ENCODE measurements around the gene SLC12A6. TPM values are rescaled to one million over a fixed set of nuclear protein-coding genes. Genes with fewer than 3 reads are reported as not detected.

Gene SLC12A6
- total and polyA plus RNA-seq, 2 of the 13 experiments (the other 11 are each of a cell fraction or from before 2014, with no cell fraction given) = 15.2 to 30.1 TPM

DNA sequence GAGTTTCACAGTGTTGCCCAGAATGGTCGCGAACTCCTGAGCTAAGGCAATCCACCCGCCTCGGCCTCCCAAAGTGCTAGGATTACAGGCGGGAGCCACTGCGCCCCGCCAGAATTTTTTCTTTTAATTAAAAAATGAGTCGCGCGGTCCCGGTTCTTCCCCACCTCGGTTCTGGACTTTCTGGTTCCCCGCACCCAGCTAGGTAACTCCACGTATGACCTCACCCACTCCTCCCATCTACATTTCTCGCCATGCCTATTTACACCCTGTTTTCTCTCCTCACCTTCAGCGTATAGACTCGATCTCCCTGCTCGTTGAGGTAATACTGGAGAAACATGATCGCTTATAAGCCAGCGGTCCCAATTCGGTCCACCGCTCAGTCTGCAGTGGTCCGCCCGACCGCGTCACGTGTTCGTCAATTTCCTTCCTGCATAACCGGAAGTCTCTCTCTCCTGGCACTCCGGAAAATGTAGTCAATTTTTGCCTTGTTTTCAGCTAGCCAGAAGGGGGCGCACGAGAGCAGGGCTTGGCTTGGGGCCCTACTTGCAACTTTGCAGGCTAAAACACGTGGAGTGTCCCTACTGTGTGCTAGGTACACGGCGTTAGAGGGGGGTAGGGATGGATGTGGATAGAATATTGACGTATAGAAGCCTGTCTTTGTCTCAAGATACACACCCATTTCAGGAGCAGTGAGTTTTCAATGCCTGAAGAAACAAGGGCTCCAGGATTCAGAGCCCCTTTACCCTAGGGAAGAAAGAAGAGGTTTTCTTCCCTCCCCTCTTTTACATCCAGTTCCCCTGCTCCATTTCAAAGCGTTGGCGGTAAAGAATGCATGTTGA, 5.4 kb upstream of the SLC12A6 start, which contains the start of the genes NOP10 and NUTM1 (continued):
- TF ChIP-seq, protein P1, sequence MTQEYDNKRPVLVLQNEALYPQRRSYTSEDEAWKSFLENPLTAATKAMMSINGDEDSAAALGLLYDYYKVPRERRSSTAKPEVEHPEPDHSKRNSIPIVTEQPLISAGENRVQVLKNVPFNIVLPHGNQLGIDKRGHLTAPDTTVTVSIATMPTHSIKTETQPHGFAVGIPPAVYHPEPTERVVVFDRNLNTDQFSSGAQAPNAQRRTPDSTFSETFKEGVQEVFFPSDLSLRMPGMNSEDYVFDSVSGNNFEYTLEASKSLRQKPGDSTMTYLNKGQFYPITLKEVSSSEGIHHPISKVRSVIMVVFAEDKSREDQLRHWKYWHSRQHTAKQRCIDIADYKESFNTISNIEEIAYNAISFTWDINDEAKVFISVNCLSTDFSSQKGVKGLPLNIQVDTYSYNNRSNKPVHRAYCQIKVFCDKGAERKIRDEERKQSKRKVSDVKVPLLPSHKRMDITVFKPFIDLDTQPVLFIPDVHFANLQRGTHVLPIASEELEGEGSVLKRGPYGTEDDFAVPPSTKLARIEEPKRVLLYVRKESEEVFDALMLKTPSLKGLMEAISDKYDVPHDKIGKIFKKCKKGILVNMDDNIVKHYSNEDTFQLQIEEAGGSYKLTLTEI (CRISPR knock-in tag; conservative IDR thresholded peaks at IDR 0.05) = no peak
- peak; percentile 81; the same call in 1 of the 2 replicates for TF ChIP-seq REPIN1 (CRISPR knock-in tag; IDR thresholded peaks at IDR 0.05; ENCODE audit: borderline replicate concordance, low read depth)
- TF ChIP-seq ZNF549 (CRISPR knock-in tag; IDR thresholded peaks at IDR 0.05) = no peak
- TF ChIP-seq ZNF761 (CRISPR knock-in tag; conservative IDR thresholded peaks at IDR 0.05) = peak; percentile 59; the same call in 1 of the 2 replicates
- TF ChIP-seq ATM (IDR thresholded peaks at IDR 0.05; ENCODE audit: borderline replicate concordance) = no peak
- no peak for TF ChIP-seq ZNF329 (CRISPR knock-in tag; IDR thresholded peaks at IDR 0.05; ENCODE audit: low read depth)
- TF ChIP-seq, protein P2, sequence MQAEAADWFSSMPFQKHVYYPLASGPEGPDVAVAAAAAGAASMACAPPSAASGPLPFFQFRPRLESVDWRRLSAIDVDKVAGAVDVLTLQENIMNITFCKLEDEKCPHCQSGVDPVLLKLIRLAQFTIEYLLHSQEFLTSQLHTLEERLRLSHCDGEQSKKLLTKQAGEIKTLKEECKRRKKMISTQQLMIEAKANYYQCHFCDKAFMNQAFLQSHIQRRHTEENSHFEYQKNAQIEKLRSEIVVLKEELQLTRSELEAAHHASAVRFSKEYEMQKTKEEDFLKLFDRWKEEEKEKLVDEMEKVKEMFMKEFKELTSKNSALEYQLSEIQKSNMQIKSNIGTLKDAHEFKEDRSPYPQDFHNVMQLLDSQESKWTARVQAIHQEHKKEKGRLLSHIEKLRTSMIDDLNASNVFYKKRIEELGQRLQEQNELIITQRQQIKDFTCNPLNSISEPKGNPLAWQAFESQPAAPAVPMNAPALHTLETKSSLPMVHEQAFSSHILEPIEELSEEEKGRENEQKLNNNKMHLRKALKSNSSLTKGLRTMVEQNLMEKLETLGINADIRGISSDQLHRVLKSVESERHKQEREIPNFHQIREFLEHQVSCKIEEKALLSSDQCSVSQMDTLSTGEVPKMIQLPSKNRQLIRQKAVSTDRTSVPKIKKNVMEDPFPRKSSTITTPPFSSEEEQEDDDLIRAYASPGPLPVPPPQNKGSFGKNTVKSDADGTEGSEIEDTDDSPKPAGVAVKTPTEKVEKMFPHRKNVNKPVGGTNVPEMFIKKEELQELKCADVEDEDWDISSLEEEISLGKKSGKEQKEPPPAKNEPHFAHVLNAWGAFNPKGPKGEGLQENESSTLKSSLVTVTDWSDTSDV (CRISPR knock-in tag; IDR thresholded peaks at IDR 0.05) = no peak
- TF ChIP-seq, protein P3, sequence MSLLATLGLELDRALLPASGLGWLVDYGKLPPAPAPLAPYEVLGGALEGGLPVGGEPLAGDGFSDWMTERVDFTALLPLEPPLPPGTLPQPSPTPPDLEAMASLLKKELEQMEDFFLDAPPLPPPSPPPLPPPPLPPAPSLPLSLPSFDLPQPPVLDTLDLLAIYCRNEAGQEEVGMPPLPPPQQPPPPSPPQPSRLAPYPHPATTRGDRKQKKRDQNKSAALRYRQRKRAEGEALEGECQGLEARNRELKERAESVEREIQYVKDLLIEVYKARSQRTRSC (CRISPR knock-in tag; IDR thresholded peaks at IDR 0.05; ENCODE audit: low read depth) = 0 out of 2 replicates have a peak, but pooled peaks have one; percentile 73
- TF ChIP-seq, protein P4, sequence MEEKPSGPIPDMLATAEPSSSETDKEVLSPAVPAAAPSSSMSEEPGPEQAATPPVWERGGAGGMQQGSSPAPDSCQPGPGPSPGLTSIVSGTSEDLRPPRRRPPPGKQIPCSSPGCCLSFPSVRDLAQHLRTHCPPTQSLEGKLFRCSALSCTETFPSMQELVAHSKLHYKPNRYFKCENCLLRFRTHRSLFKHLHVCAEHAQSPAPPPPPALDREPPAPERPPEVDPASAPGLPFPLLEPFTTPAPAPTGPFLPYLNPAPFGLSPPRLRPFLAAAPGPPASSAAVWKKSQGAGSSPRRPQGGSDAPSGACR (CRISPR knock-in tag; IDR thresholded peaks at IDR 0.05) = no peak
- TF ChIP-seq ZNF468 (CRISPR knock-in tag; IDR thresholded peaks at IDR 0.05) = no peak
- no peak for TF ChIP-seq RORA (CRISPR knock-in tag; IDR thresholded peaks at IDR 0.05)
- TF ChIP-seq HDAC2 (CRISPR knock-in tag; IDR thresholded peaks at IDR 0.05) = peak; percentile 81
- TF ChIP-seq ZKSCAN8 (CRISPR knock-in tag; IDR thresholded peaks at IDR 0.05; ENCODE audit: borderline replicate concordance) = no peak; the same call in 1 of the 2 replicates
- TF ChIP-seq PHF5A (CRISPR knock-in tag; IDR thresholded peaks at IDR 0.05; ENCODE audit: low read depth, unreplicated experiment) = no peak
- TF ChIP-seq ZNF264 (CRISPR knock-in tag; IDR thresholded peaks at IDR 0.05) = peak; percentile 68
- TF ChIP-seq RXRA (CRISPR knock-in tag; IDR thresholded peaks at IDR 0.05) = no peak
- no peak for TF ChIP-seq NCOA5 (CRISPR knock-in tag; IDR thresholded peaks at IDR 0.05)
- no peak for TF ChIP-seq ZNF530 (CRISPR knock-in tag; IDR thresholded peaks at IDR 0.05; ENCODE audit: low read depth)

All from HepG2 (cell line).